Caco-2 (cell line): ENCODE data around the gene AKAP6. TPM values are rescaled to one million over a fixed set of nuclear protein-coding genes. Genes with fewer than 3 reads are reported as not detected.

Experiments used
- BruUV-seq: library from RNA; stranded (reverse); fragments of 400-500 nt; replicated peaks from 2 replicates; lab custom pipeline; 2021; lab: Mats Ljungman, UMichigan
- CTCF ChIA-PET: fragments of 300-600 bp; sonication (Branson Sonifier 250); formaldehyde crosslinking; loops from one replicate; lab custom pipeline; 2022; ENCODE audit warnings: antibody characterized with exemption; lab: Charles Lee
- POLR2A ChIA-PET: fragments of 300-600 bp; sonication (Branson Sonifier 250); formaldehyde crosslinking; loops from one replicate; lab custom pipeline; 2022; ENCODE audit warnings: antibody characterized with exemption; lab: Charles Lee
- DNase-seq, 2 experiments: peaks; one replicate each; pipeline versions ENCODE4 v3.0.0 to v3.0.0-alpha.2; 2020 to 2022
- H3K27me3 ChIP-seq: replicated peaks from 2 replicates; pipeline ENCODE4 v1.6.0; 2011; ENCODE audit warnings: low read length; ENCODE audit not compliant: control insufficient read depth, insufficient read depth
- H3K36me3 ChIP-seq: 2 replicates; pipeline ENCODE4 v1.5.1; 2011; ENCODE audit warnings: low read length; ENCODE audit not compliant: control insufficient read depth, insufficient read depth
- H3K4me1 ChIP-seq: fragments of 250-450 bp; sonication (Bioruptor Pico); 2 replicates; pipeline ENCODE4 v1.5.1; 2020; ENCODE audit warnings: mild to moderate bottlenecking
- H3K4me3 ChIP-seq: 2 replicates; pipeline ENCODE4 v1.5.1; 2011; ENCODE audit warnings: low read depth, mild to moderate bottlenecking, control low read depth, low read length
- H3K9me3 ChIP-seq: fragments of 250-450 bp; sonication (Bioruptor Pico); 2 replicates; pipeline ENCODE4 v1.5.1; 2020; ENCODE audit warnings: mild to moderate bottlenecking, moderate library complexity
- H3K27ac Mint-ChIP-seq: one replicate; pipeline ENCODE4 v1.8.0; 2022; ENCODE audit warnings: mixed read lengths; ENCODE audit not compliant: unreplicated experiment
- H3K27me3 Mint-ChIP-seq: one replicate; pipeline ENCODE4 v1.8.0; 2022; ENCODE audit warnings: mixed read lengths; ENCODE audit not compliant: insufficient read depth, unreplicated experiment
- H3K36me3 Mint-ChIP-seq: one replicate; pipeline ENCODE4 v1.8.0; 2022; ENCODE audit warnings: mild to moderate bottlenecking, mixed read lengths; ENCODE audit not compliant: insufficient read depth, unreplicated experiment
- H3K4me1 Mint-ChIP-seq: one replicate; pipeline ENCODE4 v1.8.0; 2022; ENCODE audit warnings: low read depth, mixed read lengths; ENCODE audit not compliant: unreplicated experiment
- H3K4me3 Mint-ChIP-seq: one replicate; pipeline ENCODE4 v1.8.0; 2022; ENCODE audit warnings: mild to moderate bottlenecking, moderate library complexity, mixed read lengths; ENCODE audit not compliant: unreplicated experiment
- H3K9me3 Mint-ChIP-seq: one replicate; pipeline ENCODE4 v1.8.0; 2022; ENCODE audit warnings: mixed read lengths; ENCODE audit not compliant: unreplicated experiment
- intact Hi-C: fragments of 100-400 bp; cut with micrococcal nuclease; formaldehyde crosslinking; loops from one replicate; pipeline ENCODE4 v1.10.0; 2022; ENCODE audit not compliant: unreplicated experiment
- total RNA-seq: library from RNA; stranded (reverse); gene quantifications from 2 replicates; pipeline ENCODE4 v1.2.3, GENCODE V29; 2022
- TF ChIP-seq, protein P1 (sequence below), 2 experiments: fragments of 200-600 bp in 1 of 2; IDR thresholded peaks; 1 replicate in 1 of 2; 2 replicates in 1 of 2; pipeline versions ENCODE4 v1.5.1 to v1.8.0; 2011 to 2022; ENCODE audit warnings: antibody characterized with exemption in 1 of 2, control low read depth in 1 of 2, inconsistent platforms in 1 of 2, low read depth in 1 of 2, low read length in 1 of 2, mild to moderate bottlenecking in 1 of 2, moderate library complexity in 1 of 2; ENCODE audit not compliant: insufficient read depth in 1 of 2, severe bottlenecking in 1 of 2, unreplicated experiment in 1 of 2

AKAP6 gene
- total RNA-seq, 1 experiment from 2014 or later, result 3.0 TPM

DNA sequence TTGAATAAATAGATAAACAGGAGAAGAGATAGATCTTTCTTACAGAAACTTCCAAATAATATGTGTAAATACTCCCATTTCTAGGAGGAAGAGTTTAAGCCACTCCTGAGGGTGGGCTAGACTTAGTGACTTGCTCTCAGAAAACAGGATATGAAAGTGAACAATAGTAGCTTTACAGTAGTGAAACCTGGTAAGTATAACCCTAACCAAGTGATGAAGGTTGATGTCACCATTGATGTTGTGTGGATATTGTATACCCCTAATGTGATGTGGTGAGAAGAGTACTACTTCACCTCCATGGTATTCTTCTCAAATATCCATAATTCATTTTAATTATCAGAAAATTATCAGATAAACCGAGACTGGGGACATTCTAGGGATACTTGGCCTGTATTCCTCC lies 20.9 kb downstream of the AKAP6 start:
- intact Hi-C loops, result no loop called here
- Mint-ChIP-seq H3K27me3 (no peaks in the 10 kb centered on the region), H3K27ac (no peak overlapping the region), H3K4me1 (no peaks in the 10 kb centered on the region), H3K36me3 (no peaks in the 10 kb centered on the region), H3K9me3 (no peaks in the 10 kb centered on the region), H3K4me3 (no peak overlapping the region)
- Histone ChIP-seq H3K4me1 (peaks cover 4% of the 10 kb centered on the region; the same call in 1 of the 2 replicates), H3K27me3 (no peaks in the 10 kb centered on the region), H3K9me3 (no peaks in the 10 kb centered on the region), H3K36me3 (no peaks in the 10 kb centered on the region), H3K4me3 (no peak overlapping the region)
- TF ChIP-seq, protein P1, sequence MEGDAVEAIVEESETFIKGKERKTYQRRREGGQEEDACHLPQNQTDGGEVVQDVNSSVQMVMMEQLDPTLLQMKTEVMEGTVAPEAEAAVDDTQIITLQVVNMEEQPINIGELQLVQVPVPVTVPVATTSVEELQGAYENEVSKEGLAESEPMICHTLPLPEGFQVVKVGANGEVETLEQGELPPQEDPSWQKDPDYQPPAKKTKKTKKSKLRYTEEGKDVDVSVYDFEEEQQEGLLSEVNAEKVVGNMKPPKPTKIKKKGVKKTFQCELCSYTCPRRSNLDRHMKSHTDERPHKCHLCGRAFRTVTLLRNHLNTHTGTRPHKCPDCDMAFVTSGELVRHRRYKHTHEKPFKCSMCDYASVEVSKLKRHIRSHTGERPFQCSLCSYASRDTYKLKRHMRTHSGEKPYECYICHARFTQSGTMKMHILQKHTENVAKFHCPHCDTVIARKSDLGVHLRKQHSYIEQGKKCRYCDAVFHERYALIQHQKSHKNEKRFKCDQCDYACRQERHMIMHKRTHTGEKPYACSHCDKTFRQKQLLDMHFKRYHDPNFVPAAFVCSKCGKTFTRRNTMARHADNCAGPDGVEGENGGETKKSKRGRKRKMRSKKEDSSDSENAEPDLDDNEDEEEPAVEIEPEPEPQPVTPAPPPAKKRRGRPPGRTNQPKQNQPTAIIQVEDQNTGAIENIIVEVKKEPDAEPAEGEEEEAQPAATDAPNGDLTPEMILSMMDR (IDR thresholded peaks at IDR 0.05; ENCODE audit: insufficient read depth in 1 of 2, low read depth in 1 of 2, low read length in 1 of 2, severe bottlenecking in 1 of 2, unreplicated experiment in 1 of 2), result no peak
- CTCF ChIA-PET, result interaction anchor here (0.6 kb wide), 1 partner anchor 97 kb away, joined by 4 read pairs; no protein-coding TSS in a partner anchor
- DNase-seq, result no peak
- POLR2A ChIA-PET, result no interaction called here
- no TSS peak for BruUV-seq

DNA sequence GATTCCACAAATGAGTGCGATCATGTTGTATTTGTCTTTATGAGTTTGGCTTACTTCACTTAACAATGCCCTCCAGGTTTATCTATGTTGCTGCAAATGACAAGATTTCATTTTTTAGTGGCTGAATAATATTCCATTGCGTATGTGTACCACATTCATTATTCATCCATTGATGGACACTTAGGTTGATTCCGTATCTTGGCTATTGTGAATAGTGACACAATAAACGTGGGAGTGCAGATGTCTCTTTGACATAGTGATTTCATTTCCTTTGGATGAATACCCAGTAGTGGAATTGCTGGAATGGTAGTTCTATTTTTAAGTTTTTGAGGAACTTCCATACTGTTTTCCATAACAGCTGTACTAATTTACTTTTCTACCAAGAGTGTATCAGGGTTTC lies 23.5 kb downstream of the AKAP6 start:
- H3K4me3 Mint-ChIP-seq, result no peak overlapping the region
- intact Hi-C loops, result no loop called here
- no peaks in the 10 kb centered on the region for H3K27me3 Mint-ChIP-seq
- no peaks in the 10 kb centered on the region for H3K36me3 ChIP-seq
- POLR2A ChIA-PET, result no interaction called here
- H3K27me3 ChIP-seq, result no peaks in the 10 kb centered on the region
- H3K9me3 Mint-ChIP-seq, result no peaks in the 10 kb centered on the region
- DNase-seq, result no peak
- CTCF ChIA-PET, result no interaction called here
- TF ChIP-seq, protein P1 (IDR thresholded peaks at IDR 0.05; ENCODE audit: insufficient read depth in 1 of 2, low read depth in 1 of 2, low read length in 1 of 2, severe bottlenecking in 1 of 2, unreplicated experiment in 1 of 2), result no peak
- H3K4me3 ChIP-seq, result no peak overlapping the region
- no peaks in the 10 kb centered on the region; the same call in 1 of the 2 replicates for H3K4me1 ChIP-seq
- BruUV-seq, result no TSS peak
- H3K4me1 Mint-ChIP-seq, result no peaks in the 10 kb centered on the region
- no peaks in the 10 kb centered on the region for H3K36me3 Mint-ChIP-seq
- H3K9me3 ChIP-seq, result no peaks in the 10 kb centered on the region
- H3K27ac Mint-ChIP-seq, result no peak overlapping the region

DNA sequence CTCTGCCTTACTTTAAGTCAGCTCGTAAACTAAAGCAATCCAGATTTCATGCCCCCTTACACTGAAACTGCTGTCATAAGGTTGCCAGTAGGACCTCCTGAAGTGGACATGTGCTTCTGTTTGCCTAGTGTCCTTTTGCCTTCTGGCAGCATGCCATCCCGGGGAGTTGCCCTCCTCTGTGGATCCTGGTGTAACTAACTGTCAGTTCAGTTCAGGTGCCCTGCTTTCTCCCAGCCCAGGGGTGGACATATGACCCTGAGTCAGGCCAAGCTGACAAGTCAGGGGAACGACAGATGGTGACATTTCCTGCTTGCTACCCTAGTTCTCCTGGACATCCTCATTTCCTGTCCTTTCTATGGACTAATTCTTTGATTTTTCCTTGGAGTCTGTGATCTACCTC lies 25.6 kb downstream of the AKAP6 start:
- Histone ChIP-seq H3K4me1 (no peaks in the 10 kb centered on the region; the same call in 1 of the 2 replicates), H3K4me3 (no peak overlapping the region), H3K27me3 (no peaks in the 10 kb centered on the region), H3K36me3 (no peaks in the 10 kb centered on the region), H3K9me3 (no peaks in the 10 kb centered on the region)
- BruUV-seq, result no TSS peak
- DNase-seq, result no peak
- ChIA-PET POLR2A (no interaction called here), CTCF (no interaction called here)
- TF ChIP-seq, protein P1 (IDR thresholded peaks at IDR 0.05; ENCODE audit: insufficient read depth in 1 of 2, low read depth in 1 of 2, low read length in 1 of 2, severe bottlenecking in 1 of 2, unreplicated experiment in 1 of 2), result no peak
- intact Hi-C loops, result no loop called here
- no peaks in the 10 kb centered on the region for H3K27me3 Mint-ChIP-seq
- no peaks in the 10 kb centered on the region for H3K4me1 Mint-ChIP-seq
- no peak overlapping the region for H3K27ac Mint-ChIP-seq
- H3K9me3 Mint-ChIP-seq, result no peaks in the 10 kb centered on the region
- H3K4me3 Mint-ChIP-seq, result no peak overlapping the region
- H3K36me3 Mint-ChIP-seq, result no peaks in the 10 kb centered on the region
